ENCODE measurements around the gene ADCY1. TPM values are rescaled to one million over a fixed set of nuclear protein-coding genes. Genes with fewer than 3 reads are reported as not detected.

ADCY1 gene
- total and polyA plus RNA-seq, 2 donors (not counting 3 experiments of a cell fraction or from before 2014, with no cell fraction given) = 0.52 to 1.6 TPM

GRCh38 chr7:45682836-45683555 is 108.8 kb downstream of the ADCY1 start:
- Histone ChIP-seq H3K4me1 (ENCODE audit: control insufficient read depth, extremely low read depth, insufficient read depth, low read length) (no peaks in the 10 kb centered on the region), H3K4me3 (replicated peaks in 1 of 3; ENCODE audit: insufficient read depth in 1 of 3, low read depth in 1 of 3, low read length in 3 of 3) (no peak overlapping the region), H2AFZ (ENCODE audit: low read depth, low read length) (no peak overlapping the region), H3K27me3 (ENCODE audit: control insufficient read depth in 2 of 2, insufficient read depth in 2 of 2, low read length in 2 of 2) (no peaks in the 10 kb centered on the region), H4K20me1 (replicated peaks; ENCODE audit: control insufficient read depth, extremely low read depth, insufficient read depth, low read length) (no peaks in the 10 kb centered on the region), H3K9me3 (replicated peaks; ENCODE audit: control insufficient read depth, insufficient read depth, low read length) (no peaks in the 10 kb centered on the region), H3K9me1 (replicated peaks; ENCODE audit: control insufficient read depth, extremely low read depth, insufficient read depth, low read length) (no peaks in the 10 kb centered on the region), H3K27ac (ENCODE audit: insufficient read depth, low read depth, low read length) (no peak overlapping the region), H3K36me3 (ENCODE audit: control insufficient read depth in 2 of 2, extremely low read depth in 1 of 2, insufficient read depth in 2 of 2, low read length in 2 of 2) (no peaks in the 10 kb centered on the region), H3K9ac (replicated peaks; ENCODE audit: extremely low read depth, insufficient read depth, low read length) (no peak overlapping the region), H3K4me2 (ENCODE audit: insufficient read depth, low read length) (no peak overlapping the region), H3K79me2 (ENCODE audit: control insufficient read depth, insufficient read depth, low read length) (no peaks in the 10 kb centered on the region)
- ChIA-PET POLR2A (interaction anchor here (0.5 kb wide), 1 partner anchor 397 kb away, joined by 4 read pairs; no protein-coding TSS in a partner anchor), CTCF (no interaction called here)
- FAIRE-seq (no peak), DNase-seq (ENCODE audit: low read depth, low spot score) (no peak)
- BruUV-seq (replicated peaks) = no TSS peak
- TF ChIP-seq POLR2A (IDR thresholded peaks at IDR 0.05; ENCODE audit: low read depth, low read length) = no peak
- TF ChIP-seq CTCF (IDR thresholded peaks at IDR 0.05; ENCODE audit: extremely low read depth in 1 of 2, insufficient read depth in 1 of 2, low read depth in 1 of 2, low read length in 2 of 2) = no peak
- TF ChIP-seq JUN (IDR thresholded peaks at IDR 0.05; ENCODE audit: borderline replicate concordance, insufficient read depth, insufficient read length, low read depth) = no peak
- TF ChIP-seq EZH2 (IDR thresholded peaks at IDR 0.05; ENCODE audit: borderline replicate concordance, low read depth, low read length, severe bottlenecking) = no peak
- TF ChIP-seq MYC (IDR thresholded peaks at IDR 0.05; ENCODE audit: low read depth, low read length) = no peak
- TF ChIP-seq MAX (IDR thresholded peaks at IDR 0.05; ENCODE audit: insufficient read depth, insufficient read length) = no peak
- dilution Hi-C loops (cut with MboI; ENCODE audit: extremely low pct_ligation_motif_present, low sequenced_read_pairs) (no loop called here), intact Hi-C loops (cut with micrococcal nuclease) (no loop called here)

Measured in endothelial cell of umbilical vein (primary cell).